ENCODE measurements around the gene TRIM63.

DNA sequence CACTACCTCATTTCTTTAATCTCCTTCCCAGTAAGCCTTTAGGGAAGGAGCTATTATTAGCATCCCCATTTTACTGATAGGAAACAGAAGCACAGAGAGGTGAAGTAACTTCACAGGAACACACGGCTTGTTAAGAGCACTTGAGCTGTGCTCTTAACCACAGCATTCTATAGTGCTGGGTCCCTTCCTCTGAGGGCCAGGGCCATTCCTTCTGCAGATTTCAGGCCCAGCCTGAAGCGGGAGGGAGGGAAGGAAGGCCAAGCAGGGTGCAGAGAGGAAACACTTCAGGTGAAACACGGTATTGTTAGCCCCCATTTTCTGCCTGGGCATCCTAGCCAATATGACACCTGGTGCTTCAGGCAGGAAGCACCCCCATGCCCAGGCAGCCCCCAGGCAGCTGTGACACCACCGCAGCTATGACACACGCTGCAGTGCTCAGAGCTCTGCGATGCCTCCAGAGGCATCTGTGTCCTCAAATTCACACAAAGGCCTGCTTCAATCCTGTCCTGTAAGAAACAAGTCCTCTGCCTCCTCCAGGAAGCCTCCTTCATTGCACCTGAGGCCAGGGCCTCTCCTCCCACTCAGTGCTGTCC lies 50.4 kb downstream of the TRIM63 start:
- TF ChIP-seq, protein P1, sequence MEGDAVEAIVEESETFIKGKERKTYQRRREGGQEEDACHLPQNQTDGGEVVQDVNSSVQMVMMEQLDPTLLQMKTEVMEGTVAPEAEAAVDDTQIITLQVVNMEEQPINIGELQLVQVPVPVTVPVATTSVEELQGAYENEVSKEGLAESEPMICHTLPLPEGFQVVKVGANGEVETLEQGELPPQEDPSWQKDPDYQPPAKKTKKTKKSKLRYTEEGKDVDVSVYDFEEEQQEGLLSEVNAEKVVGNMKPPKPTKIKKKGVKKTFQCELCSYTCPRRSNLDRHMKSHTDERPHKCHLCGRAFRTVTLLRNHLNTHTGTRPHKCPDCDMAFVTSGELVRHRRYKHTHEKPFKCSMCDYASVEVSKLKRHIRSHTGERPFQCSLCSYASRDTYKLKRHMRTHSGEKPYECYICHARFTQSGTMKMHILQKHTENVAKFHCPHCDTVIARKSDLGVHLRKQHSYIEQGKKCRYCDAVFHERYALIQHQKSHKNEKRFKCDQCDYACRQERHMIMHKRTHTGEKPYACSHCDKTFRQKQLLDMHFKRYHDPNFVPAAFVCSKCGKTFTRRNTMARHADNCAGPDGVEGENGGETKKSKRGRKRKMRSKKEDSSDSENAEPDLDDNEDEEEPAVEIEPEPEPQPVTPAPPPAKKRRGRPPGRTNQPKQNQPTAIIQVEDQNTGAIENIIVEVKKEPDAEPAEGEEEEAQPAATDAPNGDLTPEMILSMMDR (IDR thresholded peaks at IDR 0.05): no peak
- no peak for TF ChIP-seq POLR2A (IDR thresholded peaks at IDR 0.05)
- TF ChIP-seq EP300 (IDR thresholded peaks at IDR 0.05): no peak
